GM19397 (cell line): ENCODE results near the gene BAHCC1.

Experiments used
- ATAC-seq: cut with Tn5 transposase; IDR thresholded peaks from one replicate; pipeline ENCODE4 v1.9.1; 2021; ENCODE audit warnings: mild to moderate bottlenecking, moderate library complexity; ENCODE audit not compliant: unreplicated experiment

The BAHCC1 gene

DNA sequence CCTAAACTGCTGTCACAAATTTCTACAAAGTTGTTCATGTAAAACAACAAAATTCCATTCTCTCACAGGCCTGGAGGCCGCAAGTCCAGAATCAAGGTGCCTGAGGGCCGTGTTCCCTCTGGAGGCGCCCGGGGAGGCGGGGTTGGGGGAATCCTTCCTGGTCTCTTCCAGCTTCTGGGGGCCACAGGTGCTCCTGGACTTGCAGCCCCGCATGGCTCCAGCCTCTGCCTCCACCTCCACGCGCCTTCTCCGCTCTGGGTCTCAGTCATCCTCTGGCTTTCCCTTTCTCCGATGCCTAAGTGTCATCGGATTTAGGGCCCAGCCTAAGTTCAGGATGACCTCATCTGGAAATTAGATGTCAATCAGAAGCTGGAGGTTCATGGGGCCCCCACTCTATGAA is 28.6 kb upstream of the BAHCC1 start:
- ATAC-seq, result no peak

- no peak for ATAC-seq
These were observed 28.1 kb upstream of the BAHCC1 start for GRCh38 chr17:81367171-81367570.

DNA sequence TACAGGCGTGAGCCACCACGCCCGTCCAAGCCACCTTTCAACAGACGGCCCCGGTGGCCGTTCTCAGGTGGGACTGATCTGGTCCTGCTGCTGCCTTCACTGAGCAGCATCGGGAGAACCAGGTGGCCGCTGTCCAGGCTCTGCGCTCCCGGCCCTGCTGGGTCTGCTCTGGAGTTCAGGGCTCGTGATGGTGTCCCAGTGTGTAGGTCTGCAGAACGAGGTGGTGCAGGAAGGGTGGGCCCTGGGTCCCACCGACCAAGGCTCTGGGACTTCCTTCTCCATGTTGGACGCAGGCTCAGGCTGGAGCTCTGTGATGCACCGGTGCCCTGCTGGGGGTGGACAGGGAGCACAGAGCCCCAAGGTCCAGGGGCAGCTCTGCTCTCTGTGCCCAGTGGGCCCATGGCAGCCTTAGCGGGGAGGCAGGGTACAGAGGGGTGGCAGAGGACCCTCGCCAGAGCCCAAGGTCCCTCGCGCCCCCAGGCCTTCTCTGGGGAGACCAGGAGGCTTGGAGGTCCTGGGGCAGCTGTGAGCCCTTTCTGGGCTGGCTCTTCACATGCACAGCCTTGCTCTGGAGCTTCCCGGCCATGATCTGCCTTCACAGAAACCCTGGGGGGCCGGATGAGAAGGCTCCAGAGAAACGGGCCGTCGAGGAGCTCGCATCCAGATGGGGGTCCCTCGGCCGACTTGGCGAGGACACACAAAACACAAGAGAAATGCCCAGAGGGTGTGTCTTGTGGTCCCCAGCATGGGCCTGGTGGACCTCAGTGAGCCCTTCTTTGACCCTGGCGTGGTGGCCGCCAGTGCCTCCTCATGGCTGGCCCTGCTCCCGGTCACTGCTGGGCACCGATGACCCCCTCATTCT is 26.9 kb upstream of the BAHCC1 start:
- ATAC-seq, result no peak

- ATAC-seq, result no peak
These were observed 25.0 kb upstream of the BAHCC1 start for GRCh38 chr17:81370294-81370693.

- no peak for ATAC-seq
These were observed 23.1 kb upstream of the BAHCC1 start for GRCh38 chr17:81371910-81372760.

DNA sequence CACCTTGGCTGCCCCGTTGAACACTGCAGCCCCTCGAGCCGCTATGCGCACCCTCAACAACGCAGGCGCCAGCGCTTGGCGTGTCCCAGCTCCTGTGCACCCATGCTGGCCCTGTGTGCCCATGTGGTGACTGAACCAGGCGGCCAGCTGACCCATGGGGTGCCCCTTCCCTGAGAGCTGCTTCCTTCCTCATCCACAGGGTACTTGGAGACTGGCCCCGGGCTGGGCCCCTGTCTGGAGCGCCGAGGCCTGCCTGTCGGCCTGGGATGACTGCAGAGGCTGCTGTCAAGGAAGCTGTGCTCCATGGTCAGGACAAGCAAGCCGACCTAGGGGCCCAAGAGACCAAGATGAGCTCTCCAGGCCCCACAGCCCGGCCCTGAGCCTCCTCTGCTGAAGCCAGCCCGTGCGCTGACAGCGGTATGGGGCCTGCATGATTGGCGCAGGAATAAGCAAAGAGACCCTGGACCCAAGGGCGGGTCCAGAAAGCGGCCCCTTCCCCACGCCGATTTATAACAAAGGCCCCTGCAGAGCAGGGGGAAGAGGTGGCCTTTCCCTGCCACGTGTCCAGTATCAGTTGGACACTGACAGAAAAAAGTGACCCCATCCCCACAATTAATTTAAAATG is 21.6 kb upstream of the BAHCC1 start:
- ATAC-seq, result no peak

DNA sequence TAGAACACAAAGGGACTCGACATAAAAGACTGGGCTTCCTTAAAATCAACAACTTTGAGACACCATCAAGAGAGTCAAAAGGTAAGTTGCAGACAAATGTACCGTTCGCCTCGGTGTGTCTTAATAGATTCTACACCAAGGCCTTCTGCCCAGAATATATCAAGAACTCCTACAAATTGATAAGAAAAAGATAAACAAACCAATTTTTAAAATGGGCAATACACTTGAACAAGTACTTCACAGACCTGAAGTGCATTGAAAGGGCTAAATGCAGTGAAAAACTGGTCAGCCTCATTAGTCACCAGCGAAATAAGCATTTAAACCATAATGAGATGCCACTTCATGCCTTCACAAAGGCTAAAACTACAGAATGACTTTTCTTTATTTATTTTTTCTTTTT is 20.4 kb upstream of the BAHCC1 start:
- ATAC-seq, result no peak

- ATAC-seq, result no peak
These were observed 18.1 kb upstream of the BAHCC1 start for GRCh38 chr17:81376946-81377714.

DNA sequence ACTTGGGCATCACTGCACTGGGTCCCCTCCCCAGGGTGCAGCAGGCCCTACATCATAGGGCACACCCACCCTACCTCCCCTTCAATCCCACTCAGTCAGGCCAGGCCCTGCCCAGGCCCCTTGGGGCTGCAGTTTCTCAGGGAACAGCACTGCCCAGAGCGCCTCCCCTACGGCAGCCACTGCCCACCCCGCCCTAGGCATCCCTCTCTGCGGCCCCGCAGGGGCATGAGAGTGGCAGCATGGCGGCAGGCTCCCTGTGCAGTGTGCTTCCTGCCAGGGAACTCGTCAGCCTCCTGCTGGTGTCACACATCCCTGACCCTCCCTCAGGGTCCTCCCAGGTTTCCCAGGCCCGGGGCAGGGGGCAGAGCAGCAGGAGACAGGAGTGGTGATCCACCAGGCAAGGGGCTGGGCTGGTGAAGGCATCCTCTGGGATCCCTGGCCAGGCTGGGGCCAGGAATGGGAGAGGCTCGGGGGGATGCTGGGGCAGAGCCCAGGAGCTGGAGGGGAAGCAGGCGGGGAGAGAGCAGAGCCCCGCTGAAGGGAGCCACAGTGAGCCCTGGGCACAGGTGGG is 16.2 kb upstream of the BAHCC1 start:
- no peak for ATAC-seq

DNA sequence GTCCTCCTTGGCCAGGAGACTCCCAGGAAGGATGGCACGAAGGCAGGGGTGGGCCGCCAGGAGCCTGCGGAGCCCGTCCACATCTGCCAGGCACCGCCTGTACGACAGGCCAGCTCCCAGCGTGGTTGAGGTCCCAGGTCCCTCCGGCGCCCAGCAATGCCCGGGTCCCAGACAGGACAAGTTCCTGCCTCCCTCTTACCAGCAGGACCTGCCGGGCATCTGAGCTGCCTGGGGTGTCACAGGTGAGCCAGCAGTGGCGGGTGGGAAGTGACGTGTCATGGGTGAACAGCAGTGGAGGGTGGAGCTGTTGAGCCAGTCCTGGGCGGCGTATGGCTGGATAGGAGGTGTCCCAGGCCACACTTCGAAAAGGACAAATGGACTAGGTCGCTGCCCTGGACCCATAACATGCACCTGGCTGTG is 15.7 kb upstream of the BAHCC1 start:
- ATAC-seq, result no peak

DNA sequence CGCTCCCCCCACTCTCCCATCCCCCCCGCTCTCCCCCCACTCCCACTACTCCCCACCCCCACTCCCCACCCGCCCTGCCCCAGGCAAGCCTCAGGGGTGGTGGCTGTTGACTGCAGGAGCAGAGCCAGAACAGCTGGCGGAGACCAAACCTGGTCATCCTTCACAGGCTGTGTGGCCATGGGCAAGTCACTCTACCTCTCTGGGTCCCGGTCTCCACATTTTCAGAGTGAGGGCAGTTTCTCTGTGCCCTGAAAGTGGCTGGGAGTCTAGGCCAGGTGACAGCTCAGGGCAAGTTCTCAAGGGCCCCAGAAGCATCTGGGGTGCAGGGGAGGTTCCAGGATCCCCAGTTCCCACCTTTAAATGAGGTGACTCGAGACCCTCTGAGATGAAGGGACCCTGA is 15.1 kb upstream of the BAHCC1 start:
- no peak for ATAC-seq

DNA sequence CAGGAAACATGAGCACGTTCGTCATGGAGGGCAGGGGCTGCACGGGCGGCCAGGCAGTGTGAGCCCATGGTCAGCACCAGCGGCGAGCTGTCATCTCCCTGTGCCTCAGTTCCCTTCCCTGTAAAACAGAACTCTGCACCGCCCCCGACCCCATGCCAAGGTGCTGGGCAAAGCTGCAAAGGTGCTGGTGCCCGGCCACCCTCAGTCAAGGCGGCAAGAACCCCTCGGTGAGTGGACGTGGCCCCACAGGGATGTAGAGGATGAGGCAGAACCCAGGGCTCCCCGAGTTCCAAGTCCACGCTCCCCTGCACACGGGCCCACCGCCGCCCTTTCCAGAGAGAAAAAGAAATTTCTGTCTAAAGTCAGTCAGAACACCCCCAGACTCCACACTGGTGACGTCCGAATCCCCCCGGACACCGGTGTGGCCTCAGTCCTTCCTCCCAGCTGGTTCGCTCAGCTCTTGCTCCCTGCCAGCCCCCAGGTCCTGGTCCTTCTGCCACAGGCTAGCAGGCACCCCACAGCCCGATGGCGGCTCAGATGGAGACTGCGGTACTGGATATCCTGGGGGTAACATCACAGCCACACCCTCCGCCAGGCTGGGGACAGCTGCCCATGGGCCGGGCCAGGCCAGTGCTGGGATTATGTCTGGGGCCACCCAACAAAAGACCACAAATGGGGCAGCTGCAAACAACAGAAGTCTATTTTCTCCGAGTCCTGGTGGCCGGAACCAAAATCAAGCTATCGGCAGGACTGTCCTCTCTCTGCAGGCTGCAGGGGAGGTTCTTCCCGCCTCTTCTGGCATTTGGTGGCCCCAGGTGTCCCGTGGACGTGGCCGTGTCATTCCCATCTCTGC is 14.4 kb upstream of the BAHCC1 start:
- no peak for ATAC-seq

- no peak for ATAC-seq
These were observed 13.4 kb upstream of the BAHCC1 start for GRCh38 chr17:81381632-81382577.

DNA sequence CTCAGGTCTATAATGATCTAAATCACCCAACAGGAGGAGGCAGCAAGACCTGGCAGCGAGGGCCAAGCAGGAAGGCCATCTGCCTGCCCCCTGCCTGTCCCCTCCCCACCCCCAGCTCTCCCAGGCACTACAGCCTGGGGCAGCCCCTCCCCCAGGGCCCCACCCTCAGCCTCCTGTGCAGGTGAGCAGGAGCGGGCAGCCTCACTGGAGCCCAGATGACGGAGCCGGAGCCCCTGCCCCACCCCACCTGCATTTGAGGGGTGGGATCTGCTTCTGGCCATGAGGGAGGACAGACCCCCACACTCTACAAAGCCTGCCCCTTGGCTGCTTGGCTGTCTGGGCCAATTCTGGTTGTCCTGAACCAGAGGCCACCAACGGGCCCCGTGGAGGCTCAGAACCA is 12.4 kb upstream of the BAHCC1 start:
- no peak for ATAC-seq

- no peak for ATAC-seq
These were observed 11.5 kb upstream of the BAHCC1 start for GRCh38 chr17:81383504-81384421.

- no peak for ATAC-seq
These were observed 10.3 kb upstream of the BAHCC1 start for GRCh38 chr17:81384929-81385319.

DNA sequence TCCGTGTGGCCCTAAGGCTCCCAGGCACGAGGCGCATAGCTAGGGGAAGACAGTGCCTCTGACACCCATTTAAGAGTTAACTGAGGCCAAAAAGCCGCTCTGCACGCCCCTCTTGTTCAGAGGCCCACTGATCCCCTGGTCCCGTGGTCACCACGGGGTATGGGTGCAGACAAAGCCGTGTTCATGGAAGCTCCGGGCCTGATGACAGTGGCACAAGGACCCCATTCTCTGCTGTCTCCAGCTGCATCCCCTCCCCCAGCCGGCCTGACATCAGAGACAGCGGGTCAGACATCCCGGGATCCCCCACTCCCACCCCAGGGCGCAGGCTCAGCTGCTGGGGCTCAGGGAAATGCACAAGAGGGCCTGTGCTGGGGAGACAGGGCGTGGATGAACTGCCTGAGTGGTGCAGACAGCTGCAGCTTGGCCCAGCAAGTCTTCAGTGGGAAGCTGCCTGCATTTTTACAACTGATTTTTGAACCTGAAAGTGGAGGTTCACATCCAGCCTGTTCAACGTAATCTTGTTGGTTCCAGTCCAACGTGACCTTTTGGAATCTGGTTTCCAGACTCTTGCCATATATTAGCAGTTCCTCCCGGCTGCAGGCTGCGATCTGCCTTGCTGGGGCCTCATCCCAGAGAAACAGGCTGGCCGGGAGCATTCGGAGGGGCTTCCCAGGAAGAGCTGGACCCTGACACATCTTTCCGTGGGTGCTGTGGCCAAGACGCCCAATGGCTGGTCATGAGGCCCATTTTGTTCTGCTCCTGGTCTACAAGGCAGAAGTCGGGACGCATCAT is 9.7 kb upstream of the BAHCC1 start:
- no peak for ATAC-seq
